MM.1S (cell line): ENCODE data around the gene SWI5.

Experiments used
- DNase-seq: peaks from one replicate; pipeline ENCODE4 v3.0.0-alpha.2; 2015
- H2AFZ ChIP-seq: fragments of 300-600 bp; sonication (generic); 2 replicates; pipeline ENCODE4 v1.6.0; 2016; ENCODE audit warnings: antibody characterized with exemption, low read length
- H3F3A ChIP-seq: fragments of 300-600 bp; sonication (generic); 2 replicates; pipeline ENCODE4 v1.6.1; 2016; ENCODE audit warnings: mild to moderate bottlenecking, antibody characterized with exemption, low read length, moderate library complexity, mixed read lengths; ENCODE audit not compliant: insufficient read depth
- H3K27ac ChIP-seq: fragments of 300-600 bp; sonication (generic); 2 replicates; pipeline ENCODE4 v1.5.1; 2016; ENCODE audit warnings: mild to moderate bottlenecking, low read length
- H3K27me3 ChIP-seq: fragments of 300-600 bp; sonication (generic); replicated peaks from 2 replicates; pipeline ENCODE4 v1.6.0; 2016; ENCODE audit warnings: low read length; ENCODE audit not compliant: insufficient read depth
- H3K36me3 ChIP-seq: fragments of 300-600 bp; sonication (generic); replicated peaks from 2 replicates; pipeline ENCODE4 v1.6.1; 2016; ENCODE audit warnings: mild to moderate bottlenecking, low read length, mixed read lengths; ENCODE audit not compliant: insufficient read depth
- H3K4me1 ChIP-seq: fragments of 300-600 bp; sonication (generic); 2 replicates; pipeline ENCODE4 v1.6.1; 2016; ENCODE audit warnings: low read length, mixed read lengths
- H3K4me2 ChIP-seq: fragments of 300-600 bp; sonication (generic); 2 replicates; pipeline ENCODE4 v1.6.0; 2016; ENCODE audit warnings: low read depth, low read length
- H3K4me3 ChIP-seq: fragments of 300-600 bp; sonication (generic); 2 replicates; pipeline ENCODE4 v1.5.1; 2016; ENCODE audit warnings: low read length, mixed read lengths
- H3K79me2 ChIP-seq: fragments of 300-600 bp; sonication (generic); 2 replicates; pipeline ENCODE4 v1.6.1; 2016; ENCODE audit warnings: mixed run types, low read length, mixed read lengths
- H3K9ac ChIP-seq: fragments of 300-600 bp; sonication (generic); 2 replicates; pipeline ENCODE4 v1.6.1; 2016; ENCODE audit warnings: low read length, mixed read lengths
- H3K9me2 ChIP-seq: fragments of 300-600 bp; sonication (generic); replicated peaks from 2 replicates; pipeline ENCODE4 v1.6.1; 2016; ENCODE audit warnings: mild to moderate bottlenecking, low read length, mixed read lengths; ENCODE audit not compliant: insufficient read depth
- H3K9me3 ChIP-seq: fragments of 300-600 bp; sonication (generic); replicated peaks from 2 replicates; pipeline ENCODE4 v1.6.1; 2016; ENCODE audit warnings: mild to moderate bottlenecking, low read length, mixed read lengths; ENCODE audit not compliant: insufficient read depth
- H4K20me1 ChIP-seq: fragments of 300-600 bp; sonication (generic); 2 replicates; pipeline ENCODE4 v1.6.1; 2016; ENCODE audit warnings: mild to moderate bottlenecking, low read length, moderate library complexity, mixed read lengths; ENCODE audit not compliant: insufficient read depth
- EZH2 ChIP-seq: fragments of 300-600 bp; sonication (generic); optimal IDR thresholded peaks from 2 replicates; pipeline ENCODE3; 2017; ENCODE audit warnings: low read depth, mild to moderate bottlenecking, antibody characterized with exemption, low read length, mixed read lengths
- EZH2phosphoT487 ChIP-seq: fragments of 300-600 bp; sonication (generic); IDR thresholded peaks from 2 replicates; pipeline ENCODE4 v1.6.1; 2018; ENCODE audit warnings: antibody characterized with exemption, low read length
- TF ChIP-seq, protein P1 (sequence below): fragments of 300-600 bp; sonication (generic); IDR thresholded peaks from 2 replicates; pipeline ENCODE4 v1.5.1; 2016; ENCODE audit warnings: antibody characterized with exemption, low read length, mixed read lengths

SWI5 gene

DNA sequence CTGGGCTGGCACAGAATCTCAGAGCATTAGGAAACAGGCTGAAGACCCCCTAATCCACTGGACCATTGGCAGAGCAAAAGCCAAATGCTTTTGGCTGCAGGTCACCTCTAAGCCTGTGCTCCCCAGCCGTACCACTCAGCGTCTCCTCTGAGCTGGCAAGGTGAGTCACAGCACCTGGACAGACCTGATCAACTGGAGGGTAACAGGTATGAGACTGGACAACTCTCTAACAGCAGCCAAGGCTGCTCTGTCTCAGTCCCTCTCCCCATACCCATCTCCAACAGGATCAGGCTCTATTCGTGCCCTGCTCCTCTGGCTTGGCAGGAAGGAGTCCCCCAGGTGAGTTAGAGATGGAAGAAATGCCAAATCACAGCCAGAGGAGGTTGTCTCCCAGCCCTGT is 5.0 kb upstream of the SWI5 start:
- Histone ChIP-seq H3K36me3 (no peaks in the 10 kb centered on the region), H3K4me3 (no peak overlapping the region), H3K27ac (no peak overlapping the region), H3K9me3 (no peaks in the 10 kb centered on the region), H2AFZ (no peak overlapping the region), H3K9ac (no peak overlapping the region), H3K9me2 (no peaks in the 10 kb centered on the region), H3K27me3 (no peaks in the 10 kb centered on the region), H4K20me1 (no peaks in the 10 kb centered on the region), H3K4me2 (no peak overlapping the region), H3K4me1 (no peaks in the 10 kb centered on the region), H3F3A (no peaks in the 10 kb centered on the region; the same call in 1 of the 2 replicates), H3K79me2 (peaks cover 18% of the 10 kb centered on the region)
- DNase-seq = no peak
- TF ChIP-seq, protein P1, sequence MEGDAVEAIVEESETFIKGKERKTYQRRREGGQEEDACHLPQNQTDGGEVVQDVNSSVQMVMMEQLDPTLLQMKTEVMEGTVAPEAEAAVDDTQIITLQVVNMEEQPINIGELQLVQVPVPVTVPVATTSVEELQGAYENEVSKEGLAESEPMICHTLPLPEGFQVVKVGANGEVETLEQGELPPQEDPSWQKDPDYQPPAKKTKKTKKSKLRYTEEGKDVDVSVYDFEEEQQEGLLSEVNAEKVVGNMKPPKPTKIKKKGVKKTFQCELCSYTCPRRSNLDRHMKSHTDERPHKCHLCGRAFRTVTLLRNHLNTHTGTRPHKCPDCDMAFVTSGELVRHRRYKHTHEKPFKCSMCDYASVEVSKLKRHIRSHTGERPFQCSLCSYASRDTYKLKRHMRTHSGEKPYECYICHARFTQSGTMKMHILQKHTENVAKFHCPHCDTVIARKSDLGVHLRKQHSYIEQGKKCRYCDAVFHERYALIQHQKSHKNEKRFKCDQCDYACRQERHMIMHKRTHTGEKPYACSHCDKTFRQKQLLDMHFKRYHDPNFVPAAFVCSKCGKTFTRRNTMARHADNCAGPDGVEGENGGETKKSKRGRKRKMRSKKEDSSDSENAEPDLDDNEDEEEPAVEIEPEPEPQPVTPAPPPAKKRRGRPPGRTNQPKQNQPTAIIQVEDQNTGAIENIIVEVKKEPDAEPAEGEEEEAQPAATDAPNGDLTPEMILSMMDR = no peak
- TF ChIP-seq EZH2 (no peak), EZH2phosphoT487 (no peak)

DNA sequence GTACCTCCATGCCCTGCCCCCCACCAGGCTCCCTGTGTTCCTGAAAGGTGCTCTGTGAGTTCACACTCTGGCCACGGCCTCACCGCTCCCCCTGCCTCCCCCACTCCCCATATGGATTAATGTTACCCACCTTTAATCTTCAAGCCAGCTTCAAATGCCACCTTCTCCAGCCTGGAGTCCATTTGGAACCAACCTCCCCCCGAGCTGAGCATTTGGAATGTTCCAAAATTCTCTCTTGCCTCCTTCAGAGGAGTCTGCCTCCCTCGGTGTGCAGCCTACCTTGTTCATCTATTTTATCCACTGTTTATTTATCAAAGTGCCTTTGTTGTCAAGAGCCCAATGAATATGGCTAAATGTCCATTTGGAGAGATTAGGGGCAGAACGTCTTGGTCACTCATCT is 4.6 kb upstream of the SWI5 start:
- no peak for TF ChIP-seq EZH2
- TF ChIP-seq, protein P1 = no peak
- Histone ChIP-seq H3K9me2 (no peaks in the 10 kb centered on the region), H3K4me2 (no peak overlapping the region), H3K9me3 (no peaks in the 10 kb centered on the region), H3K27ac (no peak overlapping the region), H3K27me3 (no peaks in the 10 kb centered on the region), H3K4me1 (no peaks in the 10 kb centered on the region), H3F3A (no peaks in the 10 kb centered on the region; the same call in 1 of the 2 replicates), H3K79me2 (peaks cover 19% of the 10 kb centered on the region), H3K4me3 (no peak overlapping the region), H3K36me3 (no peaks in the 10 kb centered on the region), H4K20me1 (no peaks in the 10 kb centered on the region), H3K9ac (no peak overlapping the region), H2AFZ (no peak overlapping the region)
- no peak for DNase-seq

DNA sequence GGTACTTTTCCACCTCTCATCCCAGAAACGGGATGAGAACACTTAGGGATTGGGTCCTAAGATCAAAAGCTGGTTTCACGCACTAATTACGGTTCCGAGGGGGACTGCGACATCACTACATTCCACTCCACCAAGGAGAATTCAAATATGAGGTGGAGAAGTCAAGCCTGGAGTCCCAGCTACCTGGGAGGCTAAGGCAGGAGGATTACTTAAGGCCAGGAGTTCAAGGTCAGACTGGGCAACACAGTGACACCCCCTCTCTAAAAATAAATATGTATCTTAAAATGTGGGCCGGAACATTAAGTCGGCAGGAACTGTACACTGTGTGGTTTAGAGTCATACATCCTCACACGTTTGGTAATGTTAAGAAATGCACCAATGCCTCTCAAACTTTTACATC is 1.8 kb upstream of the SWI5 start:
- no peak overlapping the region for H3K9ac ChIP-seq
- H3F3A ChIP-seq = no peaks in the 10 kb centered on the region; the same call in 1 of the 2 replicates
- no peak for DNase-seq
- peaks cover 5% of the 10 kb centered on the region; the same call in 1 of the 2 replicates for H3K4me1 ChIP-seq
- H3K9me3 ChIP-seq = no peaks in the 10 kb centered on the region
- H3K79me2 ChIP-seq = peaks cover 25% of the 10 kb centered on the region
- no peaks in the 10 kb centered on the region for H3K9me2 ChIP-seq
- no peak overlapping the region for H3K4me3 ChIP-seq
- no peak overlapping the region for H2AFZ ChIP-seq
- H3K4me2 ChIP-seq = no peak overlapping the region; the same call in 1 of the 2 replicates
- H3K27me3 ChIP-seq = no peaks in the 10 kb centered on the region
- TF ChIP-seq, protein P1 = no peak
- TF ChIP-seq EZH2phosphoT487 = no peak
- no peak for TF ChIP-seq EZH2
- no peaks in the 10 kb centered on the region for H4K20me1 ChIP-seq
- H3K27ac ChIP-seq = no peak overlapping the region
- no peaks in the 10 kb centered on the region for H3K36me3 ChIP-seq
